IMR-90 (cell line): Measurements from ENCODE around the gene SMIM24.

Experiments
- POLR2A ChIP-seq: IDR thresholded peaks from 2 replicates; pipeline ENCODE4 v1.6.1; 2012; ENCODE audit warnings: mild to moderate bottlenecking, low read depth, low read length
- RAD21 ChIP-seq: IDR thresholded peaks from 2 replicates; pipeline ENCODE4 v1.6.1; 2012; ENCODE audit warnings: low read length, improper control_type of control experiment
- TF ChIP-seq, protein P1 (sequence below): conservative IDR thresholded peaks from 2 replicates; pipeline ENCODE4 v1.5.1; 2012; ENCODE audit warnings: mild to moderate bottlenecking, low read depth, low read length, improper control_type of control experiment

GRCh38 chr19:3478409-3479176 lies 1.7 kb downstream of the SMIM24 start:
- TF ChIP-seq POLR2A, result no peak
- TF ChIP-seq, protein P1, sequence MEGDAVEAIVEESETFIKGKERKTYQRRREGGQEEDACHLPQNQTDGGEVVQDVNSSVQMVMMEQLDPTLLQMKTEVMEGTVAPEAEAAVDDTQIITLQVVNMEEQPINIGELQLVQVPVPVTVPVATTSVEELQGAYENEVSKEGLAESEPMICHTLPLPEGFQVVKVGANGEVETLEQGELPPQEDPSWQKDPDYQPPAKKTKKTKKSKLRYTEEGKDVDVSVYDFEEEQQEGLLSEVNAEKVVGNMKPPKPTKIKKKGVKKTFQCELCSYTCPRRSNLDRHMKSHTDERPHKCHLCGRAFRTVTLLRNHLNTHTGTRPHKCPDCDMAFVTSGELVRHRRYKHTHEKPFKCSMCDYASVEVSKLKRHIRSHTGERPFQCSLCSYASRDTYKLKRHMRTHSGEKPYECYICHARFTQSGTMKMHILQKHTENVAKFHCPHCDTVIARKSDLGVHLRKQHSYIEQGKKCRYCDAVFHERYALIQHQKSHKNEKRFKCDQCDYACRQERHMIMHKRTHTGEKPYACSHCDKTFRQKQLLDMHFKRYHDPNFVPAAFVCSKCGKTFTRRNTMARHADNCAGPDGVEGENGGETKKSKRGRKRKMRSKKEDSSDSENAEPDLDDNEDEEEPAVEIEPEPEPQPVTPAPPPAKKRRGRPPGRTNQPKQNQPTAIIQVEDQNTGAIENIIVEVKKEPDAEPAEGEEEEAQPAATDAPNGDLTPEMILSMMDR, result no peak
- TF ChIP-seq RAD21, result no peak
